HG03135 (cell line): ENCODE measurements around the gene TFPI.

ENCODE experiments used
- ATAC-seq: cut with Tn5 transposase; IDR thresholded peaks from one replicate; pipeline ENCODE4 v1.9.1; 2021; ENCODE audit warnings: mild to moderate bottlenecking, moderate library complexity; ENCODE audit not compliant: unreplicated experiment

The TFPI gene

GRCh38 chr2:187470698-187471097 lies 83.5 kb downstream of the TFPI start:
- ATAC-seq = no peak

- ATAC-seq = no peak
Observed at GRCh38 chr2:187469538-187469937, 84.7 kb downstream of the TFPI start.

- no peak for ATAC-seq
Observed at GRCh38 chr2:187468262-187468661, 86.0 kb downstream of the TFPI start.

GRCh38 chr2:187466129-187466792 lies 88.0 kb downstream of the TFPI start:
- ATAC-seq = no peak

- no peak for ATAC-seq
Observed at GRCh38 chr2:187462839-187463238, 91.4 kb downstream of the TFPI start.

- ATAC-seq = no peak
Observed at GRCh38 chr2:187461294-187462261, 92.7 kb downstream of the TFPI start.

GRCh38 chr2:187459256-187459655 lies 95.0 kb downstream of the TFPI start:
- no peak for ATAC-seq

GRCh38 chr2:187453078-187453641 lies 101.1 kb downstream of the TFPI start:
- ATAC-seq = no peak

- no peak for ATAC-seq
Observed at GRCh38 chr2:187451510-187451909, 102.7 kb downstream of the TFPI start.

GRCh38 chr2:187447336-187447735 lies 106.9 kb downstream of the TFPI start:
- no peak for ATAC-seq

GRCh38 chr2:187446711-187447110 lies 107.5 kb downstream of the TFPI start:
- ATAC-seq = no peak

- ATAC-seq = no peak
Observed at GRCh38 chr2:187445051-187445450, 109.2 kb downstream of the TFPI start.

- no peak for ATAC-seq
Observed at GRCh38 chr2:187442778-187443177, 111.5 kb downstream of the TFPI start.

- no peak for ATAC-seq
Observed at GRCh38 chr2:187442378-187442777, 111.9 kb downstream of the TFPI start.

- no peak for ATAC-seq
Observed at GRCh38 chr2:187440101-187440675, 114.0 kb downstream of the TFPI start.

- ATAC-seq = no peak
Observed at GRCh38 chr2:187438455-187438854, 115.8 kb downstream of the TFPI start.

GRCh38 chr2:187435756-187436155 lies 118.5 kb downstream of the TFPI start:
- ATAC-seq = no peak

- ATAC-seq = no peak
Observed at GRCh38 chr2:187435078-187435477, 119.2 kb downstream of the TFPI start.

GRCh38 chr2:187434342-187434785 lies 119.9 kb downstream of the TFPI start:
- no peak for ATAC-seq

GRCh38 chr2:187431911-187432310 lies 122.3 kb downstream of the TFPI start:
- ATAC-seq = no peak

- no peak for ATAC-seq
Observed at GRCh38 chr2:187429989-187430388, 124.2 kb downstream of the TFPI start.
